Measurements from ENCODE around the gene CROT. TPM values are rescaled to one million over a fixed set of nuclear protein-coding genes. Genes with fewer than 3 reads are reported as not detected.

CROT gene
- total RNA-seq, 2 donors from 2014 or later = 6.3 to 11.0 TPM

GRCh38 chr7:87361320-87361719 is 15.9 kb downstream of the CROT start:
- Mint-ChIP-seq H3K4me3 (no peak overlapping the region), H3K27me3 (ENCODE audit: insufficient read depth) (no peaks in the 10 kb centered on the region), H3K4me1 (no peaks in the 10 kb centered on the region), H3K9me3 (peaks cover 18% of the 10 kb centered on the region), H3K27ac (no peak overlapping the region), H3K36me3 (ENCODE audit: low read depth) (peaks cover 32% of the 10 kb centered on the region)
- no peaks in the 10 kb centered on the region for H3K4me1 ChIP-seq (ENCODE audit: control insufficient read depth, insufficient read depth, low read length)
- H3K4me3 ChIP-seq (ENCODE audit: low read length) = no peak overlapping the region
- H3K27me3 ChIP-seq (ENCODE audit: control insufficient read depth, insufficient read depth, low read length, poor library complexity, severe bottlenecking) = no peaks in the 10 kb centered on the region
- 97 to 100% methylated on average over 2 of the region's 2 CpGs for WGBS, 2 experiments (ENCODE audit: insufficient coverage in 1 of 2, insufficient read length in 1 of 2)
- no peak for DNase-seq
- H3K9ac ChIP-seq (ENCODE audit: extremely low read depth, low read length, poor library complexity, severe bottlenecking) = no peak overlapping the region
- H3K27ac ChIP-seq (ENCODE audit: low read depth, low read length) = no peak overlapping the region
- H3K36me3 ChIP-seq (ENCODE audit: control insufficient read depth, insufficient read depth, low read length) = peaks cover 39% of the 10 kb centered on the region
- peaks cover 40% of the 10 kb centered on the region for H3K9me3 ChIP-seq (ENCODE audit: control insufficient read depth, low read length)
- TF ChIP-seq CTCF (conservative IDR thresholded peaks at IDR 0.05) = no peak

GRCh38 chr7:87363342-87363741 is 17.9 kb downstream of the CROT start:
- Mint-ChIP-seq H3K4me1 (no peaks in the 10 kb centered on the region), H3K4me3 (no peak overlapping the region), H3K9me3 (peaks cover 3% of the 10 kb centered on the region), H3K27me3 (ENCODE audit: insufficient read depth) (no peaks in the 10 kb centered on the region), H3K27ac (no peak overlapping the region), H3K36me3 (ENCODE audit: low read depth) (peaks cover 15% of the 10 kb centered on the region)
- Histone ChIP-seq H3K36me3 (ENCODE audit: control insufficient read depth, insufficient read depth, low read length) (peaks cover 28% of the 10 kb centered on the region), H3K27ac (ENCODE audit: low read depth, low read length) (no peak overlapping the region), H3K9ac (ENCODE audit: extremely low read depth, low read length, poor library complexity, severe bottlenecking) (no peak overlapping the region), H3K9me3 (ENCODE audit: control insufficient read depth, low read length) (peaks cover 22% of the 10 kb centered on the region), H3K27me3 (ENCODE audit: control insufficient read depth, insufficient read depth, low read length, poor library complexity, severe bottlenecking) (no peaks in the 10 kb centered on the region), H3K4me1 (ENCODE audit: control insufficient read depth, insufficient read depth, low read length) (no peaks in the 10 kb centered on the region), H3K4me3 (ENCODE audit: low read length) (no peak overlapping the region)
- no peak for TF ChIP-seq CTCF (conservative IDR thresholded peaks at IDR 0.05)
- DNase-seq = no peak
- WGBS, 2 experiments (ENCODE audit: insufficient coverage in 1 of 2, insufficient read length in 1 of 2) = 100% methylated on average over 1 of the region's 1 CpG; no CpG with 5 or more reads in 1 of the 2 experiments

- Histone ChIP-seq H3K27ac (ENCODE audit: low read depth, low read length) (no peak overlapping the region), H3K4me1 (ENCODE audit: control insufficient read depth, insufficient read depth, low read length) (no peaks in the 10 kb centered on the region), H3K4me3 (ENCODE audit: low read length) (no peak overlapping the region), H3K9me3 (ENCODE audit: control insufficient read depth, low read length) (peaks cover 15% of the 10 kb centered on the region), H3K27me3 (ENCODE audit: control insufficient read depth, insufficient read depth, low read length, poor library complexity, severe bottlenecking) (no peaks in the 10 kb centered on the region), H3K9ac (ENCODE audit: extremely low read depth, low read length, poor library complexity, severe bottlenecking) (no peak overlapping the region), H3K36me3 (ENCODE audit: control insufficient read depth, insufficient read depth, low read length) (peaks cover 32% of the 10 kb centered on the region)
- TF ChIP-seq CTCF (conservative IDR thresholded peaks at IDR 0.05) = no peak
- no peak for DNase-seq
- Mint-ChIP-seq H3K4me1 (no peaks in the 10 kb centered on the region), H3K36me3 (ENCODE audit: low read depth) (peaks cover 8% of the 10 kb centered on the region), H3K4me3 (no peak overlapping the region), H3K27ac (no peak overlapping the region), H3K27me3 (ENCODE audit: insufficient read depth) (no peaks in the 10 kb centered on the region), H3K9me3 (peaks cover 3% of the 10 kb centered on the region)
These were observed 18.8 kb downstream of the CROT start for GRCh38 chr7:87364246-87364645.
